CD4-positive, alpha-beta T cell (primary cell): ENCODE measurements around the gene FSTL4. TPM values are rescaled to one million over a fixed set of nuclear protein-coding genes. Genes with fewer than 3 reads are reported as not detected.

Source experiments
- ATAC-seq: fragments of 200-7000 bp; cut with Tn5 transposase; one replicate; pipeline ENCODE4 v1.10.0; 2022; ENCODE audit warnings: mild to moderate bottlenecking; ENCODE audit not compliant: poor library complexity
- CTCF ChIA-PET: fragments of 350-600 bp; sonication (Branson Sonifier 250); formaldehyde crosslinking; loops from one replicate; lab custom pipeline; 2021; ENCODE audit warnings: antibody characterized with exemption, inconsistent platforms; lab: Charles Lee
- POLR2A ChIA-PET: fragments of 350-600 bp; sonication (Branson Sonifier 250); formaldehyde crosslinking; loops from one replicate; lab custom pipeline; 2021; ENCODE audit warnings: antibody characterized with exemption, inconsistent platforms; lab: Charles Lee
- DNase-seq, 14 experiments: peaks; one replicate each; pipeline ENCODE4 v3.0.0-alpha.2; 2013 to 2020; ENCODE audit warnings: mixed read lengths in 2 of 14
- H3K27ac ChIP-seq, 2 donors: one replicate each; pipeline versions ENCODE4 v1.5.1 to v1.7.0; 2013; ENCODE audit warnings: low read length in 2 of 2, low read depth in 1 of 2, mild to moderate bottlenecking in 1 of 2
- H3K27me3 ChIP-seq, 2 experiments: 1 replicate in 1 of 2; 2 replicates in 1 of 2; pipeline versions ENCODE4 v1.6.1 to v1.7.0; 2013; ENCODE audit warnings: low read length in 2 of 2, control low read depth in 1 of 2, mild to moderate bottlenecking in 1 of 2, moderate library complexity in 1 of 2; ENCODE audit not compliant: insufficient read depth in 2 of 2, control insufficient read depth in 1 of 2
- H3K36me3 ChIP-seq: one replicate; pipeline ENCODE4 v1.6.1; 2013; ENCODE audit warnings: low read length, control low read depth; ENCODE audit not compliant: insufficient read depth
- H3K4me1 ChIP-seq: one replicate; pipeline ENCODE4 v1.6.1; 2013; ENCODE audit warnings: low read length, control low read depth; ENCODE audit not compliant: insufficient read depth
- H3K4me3 ChIP-seq: one replicate; pipeline ENCODE4 v1.5.1; 2013; ENCODE audit warnings: mild to moderate bottlenecking, low read length, moderate library complexity
- H3K9me3 ChIP-seq, 2 experiments: 1 replicate in 1 of 2; 2 replicates in 1 of 2; pipeline versions ENCODE4 v1.6.1 to v1.7.0; 2013; ENCODE audit warnings: low read length in 2 of 2, mild to moderate bottlenecking in 2 of 2, control low read depth in 1 of 2, moderate library complexity in 1 of 2; ENCODE audit not compliant: control insufficient read depth in 1 of 2, insufficient read depth in 1 of 2
- H3K27ac Mint-ChIP-seq: one replicate; pipeline ENCODE4 v1.8.0; 2020; ENCODE audit warnings: mixed read lengths
- H3K27me3 Mint-ChIP-seq: one replicate; pipeline ENCODE4 v1.8.0; 2021; ENCODE audit warnings: mixed read lengths
- H3K36me3 Mint-ChIP-seq: one replicate; pipeline ENCODE4 v1.8.0; 2021; ENCODE audit warnings: low read depth, mixed read lengths
- H3K4me1 Mint-ChIP-seq: one replicate; pipeline ENCODE4 v1.8.0; 2021; ENCODE audit warnings: low read depth, mixed read lengths
- H3K4me3 Mint-ChIP-seq: one replicate; pipeline ENCODE4 v1.8.0; 2020; ENCODE audit warnings: mild to moderate bottlenecking, mixed read lengths
- H3K9me3 Mint-ChIP-seq: one replicate; pipeline ENCODE4 v1.8.0; 2020; ENCODE audit warnings: mixed read lengths
- CTCF ChIP-seq: fragments of 200-600 bp; IDR thresholded peaks from one replicate; pipeline ENCODE4 v1.8.0; 2022; ENCODE audit warnings: antibody characterized with exemption, mild to moderate bottlenecking
- intact Hi-C, 2 experiments: fragments of 100-400 bp; cut with DNase I in 1 of 2; cut with micrococcal nuclease in 1 of 2; formaldehyde crosslinking; loops; one replicate each; pipeline versions ENCODE4 v1.15.1 to v1.9.0; 2023 to 2025; cut with DNase I, micrococcal nuclease
- total RNA-seq, 174 experiments: library from RNA in 2 of 174; stranded (reverse) in 2 of 174; gene quantifications; one replicate each; pipeline ENCODE4 v1.2.3 and lab custom pipeline; 2021 to 2026

FSTL4 gene
- total RNA-seq, 2 experiments from 2014 or later = not detected

- Histone ChIP-seq H3K36me3 (no peaks in the 10 kb centered on the region), H3K9me3 (peaks cover 0 to 3% of the 10 kb centered on the region in 2 experiments), H3K27me3 (peaks cover 0 to 4% of the 10 kb centered on the region in 2 experiments), H3K4me3 (no peak overlapping the region), H3K4me1 (no peaks in the 10 kb centered on the region), H3K27ac (no peak overlapping the region)
- Mint-ChIP-seq H3K9me3 (no peaks in the 10 kb centered on the region), H3K4me3 (no peak overlapping the region), H3K27me3 (peaks cover 12% of the 10 kb centered on the region), H3K4me1 (no peaks in the 10 kb centered on the region), H3K27ac (no peak overlapping the region), H3K36me3 (no peaks in the 10 kb centered on the region)
- DNase-seq (no peak), ATAC-seq (no peak)
- ChIA-PET CTCF (interaction anchor here (1.1 kb wide), 1 partner anchor 14 kb away, joined by 3 read pairs; no protein-coding TSS in a partner anchor), POLR2A (no interaction called here)
- TF ChIP-seq CTCF = no peak
- intact Hi-C loops = no loop called here
Measured at GRCh38 chr5:133409210-133409674, 203.1 kb downstream of the FSTL4 start.

GRCh38 chr5:133408322-133408721, 204.0 kb downstream of the FSTL4 start:
- Mint-ChIP-seq H3K9me3 (no peaks in the 10 kb centered on the region), H3K36me3 (no peaks in the 10 kb centered on the region), H3K4me1 (no peaks in the 10 kb centered on the region), H3K27me3 (peaks cover 11% of the 10 kb centered on the region), H3K4me3 (no peak overlapping the region), H3K27ac (no peak overlapping the region)
- H3K4me3 ChIP-seq = no peak overlapping the region
- CTCF ChIA-PET = interaction anchor here (1.1 kb wide), 1 partner anchor 15 kb away, joined by 3 read pairs; no protein-coding TSS in a partner anchor
- ATAC-seq (no peak), DNase-seq (no peak)
- H3K4me1 ChIP-seq = no peaks in the 10 kb centered on the region
- intact Hi-C loops = no loop called here
- H3K27me3 ChIP-seq = peaks cover 0 to 2% of the 10 kb centered on the region in 2 experiments
- no peaks in the 10 kb centered on the region for H3K36me3 ChIP-seq
- no peak overlapping the region for H3K27ac ChIP-seq
- no peak for TF ChIP-seq CTCF
- POLR2A ChIA-PET = no interaction called here
- H3K9me3 ChIP-seq = peaks cover 0 to 3% of the 10 kb centered on the region in 2 experiments

GRCh38 chr5:133406977-133407632, 205.2 kb downstream of the FSTL4 start:
- no peak for TF ChIP-seq CTCF
- no peak for DNase-seq
- CTCF ChIA-PET = interaction anchor here (1.5 kb wide), 1 partner anchor 16 kb away, joined by 3 read pairs; no protein-coding TSS in a partner anchor
- H3K36me3 Mint-ChIP-seq = no peaks in the 10 kb centered on the region
- Histone ChIP-seq H3K4me1 (no peaks in the 10 kb centered on the region), H3K36me3 (no peaks in the 10 kb centered on the region), H3K9me3 (peaks cover 0 to 3% of the 10 kb centered on the region in 2 experiments), H3K27me3 (no peaks in the 10 kb centered on the region), H3K27ac (no peak overlapping the region), H3K4me3 (no peak overlapping the region)
- H3K27me3 Mint-ChIP-seq = no peaks in the 10 kb centered on the region
- no peaks in the 10 kb centered on the region for H3K9me3 Mint-ChIP-seq
- H3K4me1 Mint-ChIP-seq = no peaks in the 10 kb centered on the region
- POLR2A ChIA-PET = no interaction called here
- H3K27ac Mint-ChIP-seq = no peak overlapping the region
- intact Hi-C loops = no loop called here
- H3K4me3 Mint-ChIP-seq = no peak overlapping the region
- ATAC-seq = no peak
